ENCODE data around the gene SH2D2A. TPM values are rescaled to one million over a fixed set of nuclear protein-coding genes. Genes with fewer than 3 reads are reported as not detected.

The SH2D2A gene
- total RNA-seq, 1 experiment from 2014 or later: 2.9 TPM

- no peaks in the 10 kb centered on the region for H3K9me3 Mint-ChIP-seq (ENCODE audit: low read depth, unreplicated experiment)
- H3K36me3 Mint-ChIP-seq (ENCODE audit: insufficient read depth, unreplicated experiment): peaks cover 75% of the 10 kb centered on the region
- intact Hi-C loops (cut with micrococcal nuclease; ENCODE audit: unreplicated experiment): no loop called here
- no peaks in the 10 kb centered on the region for H3K4me1 Mint-ChIP-seq (ENCODE audit: low read depth, unreplicated experiment)
- H3K27ac Mint-ChIP-seq (ENCODE audit: unreplicated experiment): no peak overlapping the region
- CTCF ChIA-PET: interaction anchor here (0.6 to 0.8 kb wide), 3 partner anchors 64 to 69 kb away, joined by 3 read pairs; partner anchors contain the start of gene METTL25B
- no TSS peak for BruUV-seq (replicated peaks)
- H3K27me3 Mint-ChIP-seq (ENCODE audit: unreplicated experiment): no peaks in the 10 kb centered on the region
- no peak overlapping the region for H3K4me3 Mint-ChIP-seq (ENCODE audit: low read depth, unreplicated experiment)
- TF ChIP-seq CTCF (IDR thresholded peaks at IDR 0.05; ENCODE audit: unreplicated experiment): no peak
- DNase-seq: no peak
These were observed 21.3 kb downstream of the SH2D2A start for GRCh38 chr1:156795374-156795733.

- no peaks in the 10 kb centered on the region for H3K4me1 Mint-ChIP-seq (ENCODE audit: low read depth, unreplicated experiment)
These were observed 21.9 kb downstream of the SH2D2A start for GRCh38 chr1:156794506-156795373.

GRCh38 chr1:156789621-156790318 lies 26.9 kb downstream of the SH2D2A start:
- BruUV-seq (replicated peaks): no TSS peak
- CTCF ChIA-PET: no interaction called here
- no peak overlapping the region for H3K4me3 Mint-ChIP-seq (ENCODE audit: low read depth, unreplicated experiment)
- intact Hi-C loops (cut with micrococcal nuclease; ENCODE audit: unreplicated experiment): no loop called here
- H3K36me3 Mint-ChIP-seq (ENCODE audit: insufficient read depth, unreplicated experiment): peaks cover 54% of the 10 kb centered on the region
- DNase-seq: no peak
- no peaks in the 10 kb centered on the region for H3K27me3 Mint-ChIP-seq (ENCODE audit: unreplicated experiment)
- no peak for TF ChIP-seq CTCF (IDR thresholded peaks at IDR 0.05; ENCODE audit: unreplicated experiment)
- H3K27ac Mint-ChIP-seq (ENCODE audit: unreplicated experiment): no peak overlapping the region
- no peaks in the 10 kb centered on the region for H3K4me1 Mint-ChIP-seq (ENCODE audit: low read depth, unreplicated experiment)
- H3K9me3 Mint-ChIP-seq (ENCODE audit: low read depth, unreplicated experiment): no peaks in the 10 kb centered on the region

More at GRCh38 chr1:156794506-156795373, 21.9 kb downstream of the SH2D2A start:
- DNase-seq: no peak
- Mint-ChIP-seq H3K27ac (ENCODE audit: unreplicated experiment) (no peak overlapping the region), H3K9me3 (ENCODE audit: low read depth, unreplicated experiment) (no peaks in the 10 kb centered on the region), H3K27me3 (ENCODE audit: unreplicated experiment) (no peaks in the 10 kb centered on the region), H3K4me3 (ENCODE audit: low read depth, unreplicated experiment) (no peak overlapping the region), H3K36me3 (ENCODE audit: insufficient read depth, unreplicated experiment) (peaks cover 69% of the 10 kb centered on the region)
- intact Hi-C loops (cut with micrococcal nuclease; ENCODE audit: unreplicated experiment): no loop called here
- TF ChIP-seq CTCF (IDR thresholded peaks at IDR 0.05; ENCODE audit: unreplicated experiment): no peak
- BruUV-seq (replicated peaks): no TSS peak
- CTCF ChIA-PET: interaction anchor here (0.6 to 0.8 kb wide), 4 partner anchors 65 to 575 kb away, joined by 3 to 4 read pairs (median 3); partner anchors contain the start of gene METTL25B

GRCh38 chr1:156788136-156788535 lies 28.5 kb downstream of the SH2D2A start:
- Mint-ChIP-seq H3K9me3 (ENCODE audit: low read depth, unreplicated experiment) (no peaks in the 10 kb centered on the region), H3K27me3 (ENCODE audit: unreplicated experiment) (no peaks in the 10 kb centered on the region), H3K4me1 (ENCODE audit: low read depth, unreplicated experiment) (no peaks in the 10 kb centered on the region), H3K27ac (ENCODE audit: unreplicated experiment) (no peak overlapping the region), H3K36me3 (ENCODE audit: insufficient read depth, unreplicated experiment) (peaks cover 44% of the 10 kb centered on the region), H3K4me3 (ENCODE audit: low read depth, unreplicated experiment) (no peak overlapping the region)
- intact Hi-C loops (cut with micrococcal nuclease; ENCODE audit: unreplicated experiment): no loop called here
- DNase-seq: no peak
- TF ChIP-seq CTCF (IDR thresholded peaks at IDR 0.05; ENCODE audit: unreplicated experiment): no peak
- CTCF ChIA-PET: interaction anchor here (0.7 kb wide), 2 partner anchors 41 to 69 kb away, joined by 6 to 7 read pairs; no protein-coding TSS in a partner anchor
- BruUV-seq (replicated peaks): no TSS peak

All from Calu3 (cell line).